Fibroblast of lung (primary cell): ENCODE data around the gene SFTPB. TPM values are rescaled to one million over a fixed set of nuclear protein-coding genes. Genes with fewer than 3 reads are reported as not detected.

Source experiments
- DNase-seq, 2 donors: peaks; one replicate each; pipeline versions ENCODE4 v3.0.0 to v3.0.0-alpha.2; 2010; ENCODE audit warnings: low read depth in 2 of 2
- H2AFZ ChIP-seq: 2 replicates; pipeline ENCODE4 v1.5.1; 2012; ENCODE audit warnings: low read length, control low read depth, inconsistent platforms
- H3K27ac ChIP-seq: 2 replicates; pipeline ENCODE4 v1.5.1; 2011; ENCODE audit warnings: low read length, control low read depth; ENCODE audit not compliant: insufficient read depth
- H3K27me3 ChIP-seq: 2 replicates; pipeline ENCODE4 v1.5.1; 2011; ENCODE audit warnings: mild to moderate bottlenecking, low read length; ENCODE audit not compliant: control insufficient read depth, insufficient read depth
- H3K36me3 ChIP-seq: 2 replicates; pipeline ENCODE4 v1.5.1; 2011; ENCODE audit warnings: low read length; ENCODE audit not compliant: control insufficient read depth, insufficient read depth
- H3K4me1 ChIP-seq: 2 replicates; pipeline ENCODE4 v1.5.1; 2011; ENCODE audit warnings: low read length; ENCODE audit not compliant: control insufficient read depth, insufficient read depth; ENCODE audit errors: extremely low read depth
- H3K4me2 ChIP-seq: 2 replicates; pipeline ENCODE4 v1.5.1; 2011; ENCODE audit warnings: low read length, control low read depth; ENCODE audit not compliant: insufficient read depth; ENCODE audit errors: extremely low read depth
- H3K4me3 ChIP-seq, 4 experiments: fragments of 200-600 bp in 1 of 4; sonication (generic) in 1 of 4; replicated peaks in 1 of 4; 2 replicates each; pipeline ENCODE4 v1.5.1; 2011 to 2016; ENCODE audit warnings: low read length in 4 of 4, low read depth in 3 of 4, mild to moderate bottlenecking in 3 of 4, control low read depth in 2 of 4, inconsistent platforms in 1 of 4, mixed read lengths in 1 of 4; ENCODE audit not compliant: insufficient read depth in 1 of 4; ENCODE audit errors: control extremely low read depth in 1 of 4
- H3K79me2 ChIP-seq: 2 replicates; pipeline ENCODE4 v1.5.1; 2012; ENCODE audit warnings: mild to moderate bottlenecking, low read length, inconsistent platforms; ENCODE audit not compliant: control insufficient read depth, insufficient read depth
- H3K9ac ChIP-seq: 2 replicates; pipeline ENCODE4 v1.5.1; 2011; ENCODE audit warnings: mild to moderate bottlenecking, low read length, control low read depth; ENCODE audit not compliant: insufficient read depth
- H3K9me3 ChIP-seq: 2 replicates; pipeline ENCODE4 v1.5.1; 2012; ENCODE audit warnings: low read depth, low read length; ENCODE audit not compliant: control insufficient read depth, insufficient read depth
- H4K20me1 ChIP-seq: 2 replicates; pipeline ENCODE4 v1.5.1; 2011; ENCODE audit warnings: low read length; ENCODE audit not compliant: control insufficient read depth, insufficient read depth; ENCODE audit errors: extremely low read depth
- EZH2 ChIP-seq: IDR thresholded peaks from 2 replicates; pipeline ENCODE4 v1.5.1; 2012; ENCODE audit warnings: low read length, control low read depth, mild to moderate bottlenecking; ENCODE audit errors: missing control alignments
- polyA plus RNA-seq, 2 donors: library from polyadenylated mRNA; depleted of rRNA in 1 of 2; stranded (reverse) in 1 of 2; unstranded in 1 of 2; fragments of >200 nt; gene quantifications; 2 replicates each; pipeline ENCODE4 v1.2.1, GENCODE V29; 2011 to 2012; ENCODE audit warnings: missing spikeins in 1 of 2
- total RNA-seq: library from RNA; depleted of rRNA; stranded (reverse); fragments of >200 nt; gene quantifications from 2 replicates; pipeline ENCODE4 v1.2.1, GENCODE V29; 2014
- TF ChIP-seq, protein P1 (sequence below), 2 donors: IDR thresholded peaks in 1 of 2; conservative IDR thresholded peaks in 1 of 2; 1 replicate in 1 of 2; 2 replicates in 1 of 2; pipeline ENCODE4 v1.5.1; 2011 to 2012; ENCODE audit warnings: low read length in 2 of 2, control low read depth in 1 of 2, inconsistent platforms in 1 of 2, low read depth in 1 of 2, mild to moderate bottlenecking in 1 of 2

SFTPB gene
- total and polyA plus RNA-seq, 2 donors (not counting 1 experiment from before 2014, with no cell fraction given), result not detected

DNA sequence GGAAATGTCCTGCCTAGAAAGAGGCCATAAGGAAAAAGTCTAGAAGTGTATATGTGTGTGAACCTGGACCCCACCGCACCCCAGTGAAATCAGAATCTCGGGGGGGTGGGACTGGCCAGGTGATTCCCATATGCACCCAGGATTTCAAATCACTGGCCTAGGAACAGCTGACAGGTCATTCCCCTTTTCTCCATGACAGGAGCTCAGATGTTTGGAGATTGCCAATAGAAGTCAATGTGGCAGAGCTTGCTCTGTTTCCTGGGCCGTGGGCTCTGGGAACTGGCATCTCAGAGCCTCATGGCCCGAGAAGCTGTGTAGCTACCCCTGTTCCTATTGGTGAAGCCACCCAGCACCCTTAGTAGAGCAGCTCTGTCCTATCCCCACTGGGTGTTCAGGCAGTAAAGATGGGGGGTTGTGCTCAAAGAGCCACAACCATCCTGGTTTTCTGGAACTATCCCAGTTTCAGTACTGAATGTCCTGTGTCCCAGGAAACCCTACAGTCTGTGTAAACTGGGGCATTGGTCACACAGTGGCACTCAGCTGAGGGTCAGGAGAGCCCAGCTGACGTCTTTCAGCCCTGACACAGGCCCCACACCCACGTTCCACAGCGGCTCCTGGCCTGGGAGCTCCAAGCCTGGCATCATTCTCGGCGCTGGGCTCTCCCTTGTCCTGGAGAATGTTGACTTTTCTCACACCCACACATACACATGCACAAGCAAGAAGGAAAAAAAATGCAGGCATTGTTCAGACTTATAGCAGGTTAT is 45.0 kb upstream of the SFTPB start:
- Histone ChIP-seq H3K4me2 (no peak overlapping the region), H3K27me3 (no peaks in the 10 kb centered on the region), H3K9ac (no peak overlapping the region), H3K36me3 (no peaks in the 10 kb centered on the region), H3K4me3 (no peak overlapping the region), H3K79me2 (no peaks in the 10 kb centered on the region), H2AFZ (no peak overlapping the region), H3K27ac (no peak overlapping the region), H3K4me1 (peaks cover 7% of the 10 kb centered on the region), H3K9me3 (no peaks in the 10 kb centered on the region), H4K20me1 (no peaks in the 10 kb centered on the region)
- TF ChIP-seq, protein P1, sequence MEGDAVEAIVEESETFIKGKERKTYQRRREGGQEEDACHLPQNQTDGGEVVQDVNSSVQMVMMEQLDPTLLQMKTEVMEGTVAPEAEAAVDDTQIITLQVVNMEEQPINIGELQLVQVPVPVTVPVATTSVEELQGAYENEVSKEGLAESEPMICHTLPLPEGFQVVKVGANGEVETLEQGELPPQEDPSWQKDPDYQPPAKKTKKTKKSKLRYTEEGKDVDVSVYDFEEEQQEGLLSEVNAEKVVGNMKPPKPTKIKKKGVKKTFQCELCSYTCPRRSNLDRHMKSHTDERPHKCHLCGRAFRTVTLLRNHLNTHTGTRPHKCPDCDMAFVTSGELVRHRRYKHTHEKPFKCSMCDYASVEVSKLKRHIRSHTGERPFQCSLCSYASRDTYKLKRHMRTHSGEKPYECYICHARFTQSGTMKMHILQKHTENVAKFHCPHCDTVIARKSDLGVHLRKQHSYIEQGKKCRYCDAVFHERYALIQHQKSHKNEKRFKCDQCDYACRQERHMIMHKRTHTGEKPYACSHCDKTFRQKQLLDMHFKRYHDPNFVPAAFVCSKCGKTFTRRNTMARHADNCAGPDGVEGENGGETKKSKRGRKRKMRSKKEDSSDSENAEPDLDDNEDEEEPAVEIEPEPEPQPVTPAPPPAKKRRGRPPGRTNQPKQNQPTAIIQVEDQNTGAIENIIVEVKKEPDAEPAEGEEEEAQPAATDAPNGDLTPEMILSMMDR (conservative IDR thresholded peaks at IDR 0.05 in 1 of 2, IDR thresholded peaks at IDR 0.05 in 1 of 2; ENCODE audit: low read depth in 1 of 2, low read length in 2 of 2), result no peak
- no peak for TF ChIP-seq EZH2
- DNase-seq, result peak; percentile 77 to 86

DNA sequence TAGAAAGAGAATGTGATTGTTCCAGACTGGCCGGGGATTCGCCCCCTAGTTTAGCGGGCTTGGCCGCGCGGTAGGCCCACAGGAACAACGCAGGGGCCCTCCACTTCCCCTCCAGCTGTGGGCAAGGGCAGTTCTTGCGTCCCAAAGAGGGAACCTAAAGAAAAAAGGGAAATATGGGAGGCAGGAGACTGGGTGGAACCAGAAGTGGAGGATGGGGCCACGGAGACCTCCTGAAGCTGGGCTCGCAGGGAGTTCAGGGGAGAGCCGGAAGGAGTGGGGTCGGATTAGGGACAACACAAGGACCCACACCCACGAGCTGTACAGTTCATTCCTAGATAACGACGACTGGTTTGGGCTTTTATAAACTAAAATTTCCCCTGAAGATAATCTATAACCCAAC is 44.3 kb upstream of the SFTPB start:
- no peaks in the 10 kb centered on the region for H3K27me3 ChIP-seq
- no peaks in the 10 kb centered on the region for H4K20me1 ChIP-seq
- no peak overlapping the region for H3K9ac ChIP-seq
- H2AFZ ChIP-seq, result no peak overlapping the region
- H3K9me3 ChIP-seq, result no peaks in the 10 kb centered on the region
- no peak for DNase-seq
- TF ChIP-seq, protein P1 (conservative IDR thresholded peaks at IDR 0.05 in 1 of 2, IDR thresholded peaks at IDR 0.05 in 1 of 2; ENCODE audit: low read depth in 1 of 2, low read length in 2 of 2), result no peak
- no peak for TF ChIP-seq EZH2
- H3K36me3 ChIP-seq, result no peaks in the 10 kb centered on the region
- no peak overlapping the region for H3K27ac ChIP-seq
- H3K4me1 ChIP-seq, result peaks cover 7% of the 10 kb centered on the region
- no peak overlapping the region for H3K4me3 ChIP-seq
- H3K79me2 ChIP-seq, result no peaks in the 10 kb centered on the region
- H3K4me2 ChIP-seq, result no peak overlapping the region

DNA sequence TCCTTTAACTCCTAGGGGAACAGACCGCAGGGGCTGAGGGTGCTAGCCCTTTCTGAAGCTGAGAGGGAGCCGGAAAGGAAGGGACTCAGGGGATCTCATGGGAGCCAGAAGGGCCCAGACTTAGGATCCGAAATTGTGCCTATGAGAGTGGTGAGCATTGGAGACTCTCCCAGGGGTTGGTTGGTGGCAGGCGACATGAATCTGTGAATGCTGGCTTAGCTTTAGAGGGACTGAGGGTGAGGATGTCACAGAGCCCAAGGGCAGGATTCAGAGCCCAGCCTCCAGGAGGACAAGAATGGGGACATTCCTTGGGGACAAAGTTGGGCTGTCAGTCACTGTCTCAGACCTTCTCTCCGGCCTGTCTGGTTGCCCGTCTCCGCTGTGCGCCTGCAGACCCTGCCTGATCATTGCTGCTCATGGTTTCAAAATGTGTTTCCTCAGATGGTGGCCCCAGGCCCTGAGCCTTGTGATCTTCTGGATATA is 43.6 kb upstream of the SFTPB start:
- Histone ChIP-seq H3K79me2 (no peaks in the 10 kb centered on the region), H3K9me3 (no peaks in the 10 kb centered on the region), H3K27me3 (no peaks in the 10 kb centered on the region), H3K4me1 (peaks cover 7% of the 10 kb centered on the region), H3K36me3 (no peaks in the 10 kb centered on the region), H4K20me1 (no peaks in the 10 kb centered on the region), H3K4me3 (no peak overlapping the region), H2AFZ (no peak overlapping the region), H3K27ac (no peak overlapping the region), H3K9ac (no peak overlapping the region), H3K4me2 (no peak overlapping the region)
- TF ChIP-seq, protein P1 (conservative IDR thresholded peaks at IDR 0.05 in 1 of 2, IDR thresholded peaks at IDR 0.05 in 1 of 2; ENCODE audit: low read depth in 1 of 2, low read length in 2 of 2), result no peak
- no peak for TF ChIP-seq EZH2
- DNase-seq, result no peak
